Stimulated activated CD8-positive, alpha-beta memory T cell treated with anti-CD3 and anti-CD28 coated beads, Interleukin-12 subunit alpha, Interleukin-12 subunit beta, amount 100 ng/mL, for 24 hours (primary cell): Measurements from ENCODE around the gene PTPRG.

Source experiments
- DNase-seq: peaks from one replicate; pipeline ENCODE4 v3.0.0-alpha.2; 2020; ENCODE audit errors: extremely low read depth

PTPRG gene

GRCh38 chr3:61826161-61826560 lies 264.8 kb downstream of the PTPRG start:
- no peak for DNase-seq

GRCh38 chr3:61828184-61828874 lies 267.0 kb downstream of the PTPRG start:
- no peak for DNase-seq

- no peak for DNase-seq
Observed at GRCh38 chr3:61828880-61829721, 267.7 kb downstream of the PTPRG start.

- DNase-seq, result no peak
Observed at GRCh38 chr3:61829722-61830350, 268.5 kb downstream of the PTPRG start.

DNA sequence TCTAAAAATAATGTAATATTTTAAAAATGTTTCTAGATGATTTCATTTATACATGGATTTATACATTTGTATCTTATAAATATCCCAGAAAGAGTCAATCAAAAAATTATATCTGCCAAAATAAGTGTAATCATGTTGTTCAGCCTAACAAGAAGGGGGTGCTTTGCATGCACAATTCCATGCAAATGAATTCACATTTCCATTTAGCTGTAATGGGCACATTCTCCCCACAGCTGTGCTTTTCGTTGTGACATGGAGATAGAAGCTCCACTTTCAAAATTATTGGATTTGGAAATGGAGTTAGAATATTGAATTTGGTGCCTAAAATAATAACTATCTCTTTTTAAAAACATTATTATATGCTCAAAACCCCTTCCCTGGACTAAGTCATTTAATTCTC lies 270.6 kb downstream of the PTPRG start:
- no peak for DNase-seq

GRCh38 chr3:61832375-61833229 lies 271.2 kb downstream of the PTPRG start:
- DNase-seq, result no peak

DNA sequence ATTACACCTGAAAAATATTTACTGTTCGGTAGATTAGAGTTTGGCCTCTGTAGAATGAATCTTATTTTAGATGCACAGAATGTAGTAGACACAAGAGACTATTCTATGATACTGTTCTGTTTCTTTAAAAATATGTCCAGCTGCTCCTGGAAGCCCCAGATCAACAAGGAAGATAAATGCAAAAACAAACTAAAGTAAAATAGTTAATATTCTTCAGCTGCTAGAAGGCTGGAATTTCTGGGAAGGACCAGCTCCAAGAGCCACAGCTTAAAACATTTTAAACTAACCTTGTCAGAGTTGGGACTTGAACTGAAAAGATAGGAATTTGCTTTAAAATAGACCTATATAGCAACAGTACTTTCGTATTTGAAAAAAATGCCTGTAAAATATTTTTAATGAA lies 277.9 kb downstream of the PTPRG start:
- DNase-seq, result no peak

DNA sequence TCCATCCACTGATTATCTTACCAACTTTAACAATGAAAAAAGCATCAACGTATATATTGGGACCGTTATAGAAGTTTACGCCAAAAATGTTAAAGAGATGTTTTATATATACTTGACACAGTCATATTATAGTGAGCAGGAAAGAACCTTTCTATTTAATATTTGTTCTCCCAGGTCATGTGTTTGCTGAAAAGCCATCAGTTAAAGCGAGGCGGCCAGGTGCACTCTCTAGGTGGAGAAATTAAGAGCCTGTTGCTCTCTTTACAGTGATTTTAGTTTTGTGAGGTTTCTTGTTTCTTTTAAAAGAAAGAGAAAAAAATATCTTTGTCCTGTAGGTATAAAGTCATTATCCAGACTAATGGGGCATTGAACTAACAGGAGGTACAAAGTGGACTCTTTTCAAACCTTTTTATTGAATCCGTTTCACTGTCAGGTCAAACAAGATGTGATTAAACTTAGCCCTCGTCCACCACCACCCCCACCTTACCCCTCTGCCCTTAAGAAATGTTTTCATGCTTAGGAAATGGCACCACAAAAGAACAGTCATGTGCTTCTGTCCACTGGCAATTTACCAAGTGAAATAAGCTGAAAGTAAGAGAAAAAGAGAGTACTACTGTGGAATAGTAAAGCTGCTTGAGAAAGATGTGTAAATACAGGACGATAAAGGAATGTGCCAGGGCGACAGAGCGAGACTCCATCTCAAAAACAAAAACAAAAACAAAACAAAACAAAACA lies 279.9 kb downstream of the PTPRG start:
- DNase-seq, result no peak

- DNase-seq, result no peak
Observed at GRCh38 chr3:61841988-61842387, 280.6 kb downstream of the PTPRG start.

DNA sequence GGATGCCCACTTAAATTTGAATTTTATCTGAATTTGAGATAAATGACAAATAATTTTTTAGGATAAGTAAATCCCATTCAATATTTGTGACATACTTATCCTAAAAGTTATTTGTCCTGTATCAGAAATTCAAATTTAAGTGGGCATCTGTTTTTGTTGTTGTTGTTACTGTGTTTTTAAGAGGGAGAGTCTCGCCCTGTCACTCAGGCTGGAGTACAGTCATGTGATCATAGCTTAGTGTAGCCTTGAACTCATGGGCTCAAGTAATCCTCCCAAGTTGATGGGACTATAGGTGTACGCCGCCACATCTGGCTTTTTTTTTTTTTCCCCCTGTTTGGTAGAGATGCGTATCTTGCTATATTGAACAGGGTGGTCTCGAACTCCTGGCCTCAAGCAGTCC lies 283.0 kb downstream of the PTPRG start:
- DNase-seq, result no peak

DNA sequence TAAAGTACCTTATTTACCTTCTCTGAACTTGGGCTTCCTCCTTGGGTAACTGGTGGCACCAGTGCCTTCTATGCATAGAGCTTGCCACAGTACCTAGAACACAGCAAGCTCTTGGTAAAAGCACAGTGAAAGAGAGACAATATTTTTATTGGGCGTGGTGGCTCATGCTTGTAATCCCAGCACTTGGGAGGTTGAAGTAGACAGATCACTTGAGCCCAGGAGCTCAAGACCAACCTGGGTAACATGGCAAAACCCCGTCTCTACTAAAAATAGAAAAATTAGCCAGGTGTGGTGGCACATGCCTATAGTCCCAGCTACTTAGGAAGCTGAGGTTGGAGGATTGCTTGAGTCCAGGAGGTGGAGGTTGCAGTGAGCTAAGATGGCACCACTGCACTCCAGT lies 285.1 kb downstream of the PTPRG start:
- no peak for DNase-seq

DNA sequence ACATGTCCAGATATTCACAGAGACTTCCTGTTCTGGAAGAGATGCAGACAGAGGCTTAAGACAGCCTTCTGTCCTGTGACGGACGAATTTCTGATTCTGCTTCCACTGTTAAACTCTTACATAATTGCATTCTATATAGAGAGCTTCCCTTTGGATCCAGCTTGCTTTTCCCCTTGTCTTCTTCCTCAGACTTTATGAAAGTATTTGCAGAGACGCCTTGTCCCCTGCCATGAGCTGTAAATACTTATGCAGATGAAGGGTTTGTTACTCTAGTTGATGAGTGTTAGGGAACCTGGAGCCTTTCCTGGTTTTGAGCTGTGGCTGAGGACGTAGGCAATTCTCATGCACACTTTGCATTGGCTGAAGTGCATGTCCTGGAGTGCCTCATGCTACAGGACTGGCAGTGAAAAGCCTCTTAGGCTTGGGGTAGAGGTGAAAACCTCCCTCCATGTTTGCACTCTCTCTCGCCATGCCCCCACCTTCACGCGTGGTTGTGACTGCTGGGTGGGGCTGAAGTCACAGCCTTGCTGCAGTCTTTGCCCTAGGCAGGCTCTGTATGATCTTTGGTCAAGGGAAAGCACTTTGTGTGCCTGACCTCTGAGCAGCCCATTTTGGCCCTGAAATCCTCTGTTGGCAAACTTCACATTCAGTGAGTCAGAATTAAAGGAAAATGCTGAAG lies 286.6 kb downstream of the PTPRG start:
- DNase-seq, result no peak

GRCh38 chr3:61848885-61849284 lies 287.5 kb downstream of the PTPRG start:
- no peak for DNase-seq

DNA sequence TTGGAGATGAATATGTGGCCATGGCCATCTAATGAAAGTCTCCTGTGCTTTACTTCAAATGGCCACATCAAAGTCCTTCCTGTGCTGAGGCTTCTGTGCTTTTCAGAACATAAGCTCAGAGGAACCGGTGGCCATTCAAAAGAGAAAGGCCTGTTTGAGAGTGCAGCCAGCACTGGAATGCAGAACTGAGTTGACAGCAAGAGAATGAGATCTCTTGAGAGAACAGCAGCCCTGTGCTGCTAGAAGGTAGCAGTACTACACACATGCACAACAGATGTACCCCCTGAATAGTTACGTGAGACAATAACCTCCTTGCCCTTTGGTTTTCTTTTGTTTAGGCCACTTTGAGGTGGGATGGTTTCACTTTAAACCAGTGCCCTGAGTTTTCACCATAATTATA lies 292.5 kb downstream of the PTPRG start:
- DNase-seq, result no peak

GRCh38 chr3:61855211-61855610 lies 293.8 kb downstream of the PTPRG start:
- DNase-seq, result no peak

GRCh38 chr3:61857297-61857696 lies 295.9 kb downstream of the PTPRG start:
- DNase-seq, result no peak

DNA sequence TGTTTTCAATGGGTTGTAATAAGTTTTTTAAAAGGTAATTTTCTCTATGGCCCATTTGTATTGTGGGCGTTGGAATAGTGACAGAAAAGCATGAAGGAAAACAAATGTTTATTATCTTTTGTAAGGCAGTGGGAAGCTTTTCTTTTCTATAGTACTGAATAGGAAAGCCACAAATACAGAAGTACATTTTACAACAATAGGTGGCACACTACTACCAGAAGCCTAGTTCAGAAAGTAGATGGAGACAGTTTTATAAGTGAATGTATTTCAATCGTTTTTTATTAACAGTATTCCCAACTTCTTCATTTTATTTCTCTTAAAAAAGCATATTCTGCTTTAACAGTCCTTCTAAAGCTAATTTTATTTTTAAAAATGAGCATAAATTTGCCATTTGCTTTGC lies 296.7 kb downstream of the PTPRG start:
- no peak for DNase-seq

GRCh38 chr3:61861410-61861809 lies 300.0 kb downstream of the PTPRG start:
- no peak for DNase-seq

DNA sequence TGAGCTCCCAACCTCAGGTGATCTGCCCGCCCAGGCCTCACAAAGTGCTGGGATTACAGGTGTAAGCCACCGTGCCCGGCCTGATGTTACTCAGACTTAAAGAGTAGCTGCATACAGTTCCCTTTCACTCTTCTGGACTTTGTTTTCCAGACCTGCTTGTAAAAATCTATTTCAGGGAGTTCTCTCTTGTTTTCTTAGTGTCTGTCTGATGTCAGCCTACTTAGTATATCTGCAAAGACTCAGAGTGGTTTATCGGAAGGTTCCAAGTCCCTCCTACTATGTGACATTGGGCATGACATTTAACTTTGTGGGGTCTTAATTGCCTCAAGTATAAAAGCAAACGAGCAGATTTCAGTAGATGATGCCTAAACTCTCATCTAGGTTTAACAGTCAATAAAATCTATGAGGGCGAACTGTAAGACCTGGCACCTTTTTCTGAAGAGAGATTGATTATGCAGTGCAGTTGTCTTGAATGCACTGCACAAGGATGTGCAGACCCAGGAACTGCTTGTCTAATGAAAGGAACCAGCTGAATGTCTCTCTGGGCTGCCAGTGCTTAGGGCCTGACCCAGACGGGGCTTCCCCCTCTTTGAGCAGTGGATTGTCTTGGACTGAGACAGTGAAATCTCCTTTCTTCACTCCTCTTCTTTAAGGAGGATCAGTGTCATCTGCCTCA lies 301.4 kb downstream of the PTPRG start:
- DNase-seq, result no peak

DNA sequence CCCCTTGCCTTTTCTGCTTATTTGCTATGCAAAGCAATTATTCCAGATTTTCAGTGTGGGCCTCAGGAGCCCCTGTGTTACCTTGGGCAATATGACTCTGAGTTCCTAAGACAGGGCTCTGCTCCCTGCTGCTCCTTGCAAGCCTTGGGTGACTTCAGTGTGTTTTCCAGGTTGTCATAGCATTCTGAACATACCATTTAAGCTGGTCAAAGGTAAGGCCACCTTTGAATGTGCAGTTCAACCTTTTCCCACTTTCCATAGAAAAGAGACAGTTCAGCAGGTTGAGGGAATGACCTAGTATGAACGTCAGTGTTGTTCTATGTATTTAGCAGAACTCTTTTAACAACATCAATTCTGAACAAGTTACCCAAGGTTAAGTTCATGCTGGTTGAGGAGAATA lies 302.2 kb downstream of the PTPRG start:
- no peak for DNase-seq
